Neural cell (in vitro differentiated cells): Measurements from ENCODE around the gene C2. TPM values are rescaled to one million over a fixed set of nuclear protein-coding genes. Genes with fewer than 3 reads are reported as not detected.

Experiments used
- H2AFZ ChIP-seq: fragments of 200-600, 300-800 bp; sonication (generic), shearing (Covaris generic); 2 replicates; pipeline ENCODE4 v1.6.0; 2014; ENCODE audit warnings: low read depth, mild to moderate bottlenecking, antibody characterized with exemption, low read length, moderate library complexity
- H3F3A ChIP-seq: fragments of 200-600 bp; shearing (Covaris generic); 2 replicates; pipeline ENCODE4 v1.6.1; 2016; ENCODE audit warnings: mild to moderate bottlenecking, moderate library complexity, mixed read lengths, antibody characterized with exemption, low read length; ENCODE audit not compliant: insufficient read depth, poor library complexity, severe bottlenecking
- H3K27ac ChIP-seq: fragments of 200-600, 300-800 bp; sonication (generic), shearing (Covaris generic); 2 replicates; pipeline ENCODE4 v1.5.1; 2014; ENCODE audit warnings: mild to moderate bottlenecking, low read length, moderate library complexity
- H3K27me3 ChIP-seq: fragments of 300-800, 200-600 bp; sonication (generic), shearing (Covaris generic); 2 replicates; pipeline ENCODE4 v1.6.0; 2014; ENCODE audit warnings: mild to moderate bottlenecking, low read depth, low read length, moderate library complexity; ENCODE audit not compliant: insufficient read depth
- H3K36me3 ChIP-seq: fragments of 300-800, 200-600 bp; sonication (generic), shearing (Covaris generic); 2 replicates; pipeline ENCODE4 v1.5.1; 2014; ENCODE audit warnings: mild to moderate bottlenecking, antibody characterized with exemption, low read length, moderate library complexity; ENCODE audit not compliant: insufficient read depth
- H3K4me2 ChIP-seq: fragments of 300-800, 200-600 bp; sonication (generic), shearing (Covaris generic); 2 replicates; pipeline ENCODE4 v1.6.0; 2014; ENCODE audit warnings: mild to moderate bottlenecking, low read length
- H3K4me3 ChIP-seq: fragments of 300-800, 200-600 bp; sonication (generic), shearing (Covaris generic); 2 replicates; pipeline ENCODE4 v1.5.1; 2014; ENCODE audit warnings: mild to moderate bottlenecking, low read length, moderate library complexity
- H3K79me2 ChIP-seq: fragments of 200-600 bp; shearing (Covaris generic); replicated peaks from 2 replicates; pipeline ENCODE4 v1.6.0; 2014; ENCODE audit warnings: mild to moderate bottlenecking, low read length, moderate library complexity; ENCODE audit not compliant: insufficient read depth
- H3K9ac ChIP-seq: fragments of 300-800, 200-600 bp; sonication (generic), shearing (Covaris generic); 2 replicates; pipeline ENCODE4 v1.6.1; 2016; ENCODE audit warnings: mild to moderate bottlenecking, low read length, mixed read lengths
- H3K9me2 ChIP-seq: fragments of 200-600 bp; shearing (Covaris generic); 2 replicates; pipeline ENCODE4 v1.6.1; 2016; ENCODE audit warnings: mild to moderate bottlenecking, low read length, mixed read lengths; ENCODE audit not compliant: insufficient read depth
- H3K9me3 ChIP-seq: fragments of 200-600, 300-800 bp; sonication (generic), shearing (Covaris generic); 2 replicates; pipeline ENCODE4 v1.6.1; 2016; ENCODE audit warnings: mild to moderate bottlenecking, mixed run types, low read length, moderate library complexity, mixed read lengths
- H4K20me1 ChIP-seq: fragments of 200-600 bp; shearing (Covaris generic); 2 replicates; pipeline ENCODE4 v1.6.1; 2016; ENCODE audit warnings: mild to moderate bottlenecking, mixed run types; ENCODE audit not compliant: insufficient read depth
- EP300 ChIP-seq: fragments of 450-650 bp; conservative IDR thresholded peaks from 2 replicates; pipeline ENCODE4 v1.6.1; 2014; ENCODE audit warnings: antibody characterized with exemption, mild to moderate bottlenecking, moderate library complexity; ENCODE audit not compliant: poor library complexity, severe bottlenecking
- EZH2 ChIP-seq: fragments of 200-600, 300-800 bp; shearing (Covaris generic), sonication (generic); IDR thresholded peaks from 2 replicates; pipeline ENCODE4 v1.6.1; 2014; ENCODE audit warnings: antibody characterized with exemption, low read length, borderline replicate concordance, mild to moderate bottlenecking; ENCODE audit not compliant: insufficient read depth, poor library complexity, severe bottlenecking
- MXI1 ChIP-seq: fragments of 450-650 bp; conservative IDR thresholded peaks from 2 replicates; pipeline ENCODE4 v1.6.1; 2014; ENCODE audit warnings: antibody characterized with exemption, mild to moderate bottlenecking; ENCODE audit not compliant: poor library complexity, severe bottlenecking
- POLR2AphosphoS5 ChIP-seq: IDR thresholded peaks from 2 replicates; pipeline ENCODE4 v1.6.1; 2012
- RAD21 ChIP-seq: fragments of 450-650 bp; conservative IDR thresholded peaks from 2 replicates; pipeline ENCODE4 v1.6.1; 2014; ENCODE audit warnings: antibody characterized with exemption, mild to moderate bottlenecking, moderate library complexity
- SMC3 ChIP-seq: fragments of 450-650 bp; conservative IDR thresholded peaks from 2 replicates; pipeline ENCODE4 v1.6.1; 2014; ENCODE audit warnings: antibody characterized with exemption, mild to moderate bottlenecking, moderate library complexity; ENCODE audit not compliant: poor library complexity
- TAF1 ChIP-seq: IDR thresholded peaks from 2 replicates; pipeline ENCODE4 v1.6.1; 2012; ENCODE audit warnings: low read depth
- polyA plus RNA-seq: library from polyadenylated mRNA; depleted of rRNA; stranded (reverse); fragments of >200 nt; gene quantifications from 2 replicates; pipeline ENCODE4 v1.2.3, GENCODE V29; 2014
- TF ChIP-seq, protein P1 (sequence below): IDR thresholded peaks from 2 replicates; pipeline ENCODE4 v1.6.1; 2012; ENCODE audit warnings: borderline replicate concordance
- TF ChIP-seq, protein P2 (sequence below): fragments of 450-650 bp; IDR thresholded peaks from 2 replicates; pipeline ENCODE4 v1.5.1; 2014; ENCODE audit warnings: antibody characterized with exemption, mild to moderate bottlenecking, moderate library complexity; ENCODE audit not compliant: poor library complexity, severe bottlenecking

Gene C2
- polyA plus RNA-seq, 1 donor from 2014 or later, result 1.2 TPM

DNA sequence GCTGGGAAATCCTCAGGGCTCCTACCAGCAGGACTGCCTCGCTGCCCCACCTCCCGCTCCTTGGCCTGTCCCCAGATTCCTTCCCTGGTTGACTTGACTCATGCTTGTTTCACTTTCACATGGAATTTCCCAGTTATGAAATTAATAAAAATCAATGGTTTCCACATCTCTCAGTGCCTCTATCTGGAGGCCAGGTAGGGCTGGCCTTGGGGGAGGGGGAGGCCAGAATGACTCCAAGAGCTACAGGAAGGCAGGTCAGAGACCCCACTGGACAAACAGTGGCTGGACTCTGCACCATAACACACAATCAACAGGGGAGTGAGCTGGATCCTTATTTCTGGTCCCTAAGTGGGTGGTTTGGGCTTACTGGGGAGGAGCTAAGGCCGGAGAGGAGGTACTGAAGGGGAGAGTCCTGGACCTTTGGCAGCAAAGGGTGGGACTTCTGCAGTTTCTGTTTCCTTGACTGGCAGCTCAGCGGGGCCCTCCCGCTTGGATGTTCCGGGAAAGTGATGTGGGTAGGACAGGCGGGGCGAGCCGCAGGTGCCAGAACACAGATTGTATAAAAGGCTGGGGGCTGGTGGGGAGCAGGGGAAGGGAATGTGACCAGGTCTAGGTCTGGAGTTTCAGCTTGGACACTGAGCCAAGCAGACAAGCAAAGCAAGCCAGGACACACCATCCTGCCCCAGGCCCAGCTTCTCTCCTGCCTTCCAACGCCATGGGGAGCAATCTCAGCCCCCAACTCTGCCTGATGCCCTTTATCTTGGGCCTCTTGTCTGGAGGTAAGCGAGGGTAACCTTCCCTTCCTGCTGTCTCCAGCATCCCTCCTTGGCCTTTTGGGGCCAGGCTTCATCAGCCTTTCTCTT is 18.2 kb downstream of the C2 start, which contains the start of gene CFB:
TSS of gene CFB (plus strand) at position 589 of the 863 bp plus-strand sequence. CDS start at position 716, 127 bp downstream.
- no peaks in the 10 kb centered on the region for H3K9me3 ChIP-seq
- no peaks in the 10 kb centered on the region for H3K27me3 ChIP-seq
- H3K9me2 ChIP-seq, result no peaks in the 10 kb centered on the region
- TF ChIP-seq RAD21 (no peak), EZH2 (no peak), TAF1 (no peak), MXI1 (no peak), SMC3 (no peak), POLR2AphosphoS5 (no peak)
- TF ChIP-seq, protein P1, sequence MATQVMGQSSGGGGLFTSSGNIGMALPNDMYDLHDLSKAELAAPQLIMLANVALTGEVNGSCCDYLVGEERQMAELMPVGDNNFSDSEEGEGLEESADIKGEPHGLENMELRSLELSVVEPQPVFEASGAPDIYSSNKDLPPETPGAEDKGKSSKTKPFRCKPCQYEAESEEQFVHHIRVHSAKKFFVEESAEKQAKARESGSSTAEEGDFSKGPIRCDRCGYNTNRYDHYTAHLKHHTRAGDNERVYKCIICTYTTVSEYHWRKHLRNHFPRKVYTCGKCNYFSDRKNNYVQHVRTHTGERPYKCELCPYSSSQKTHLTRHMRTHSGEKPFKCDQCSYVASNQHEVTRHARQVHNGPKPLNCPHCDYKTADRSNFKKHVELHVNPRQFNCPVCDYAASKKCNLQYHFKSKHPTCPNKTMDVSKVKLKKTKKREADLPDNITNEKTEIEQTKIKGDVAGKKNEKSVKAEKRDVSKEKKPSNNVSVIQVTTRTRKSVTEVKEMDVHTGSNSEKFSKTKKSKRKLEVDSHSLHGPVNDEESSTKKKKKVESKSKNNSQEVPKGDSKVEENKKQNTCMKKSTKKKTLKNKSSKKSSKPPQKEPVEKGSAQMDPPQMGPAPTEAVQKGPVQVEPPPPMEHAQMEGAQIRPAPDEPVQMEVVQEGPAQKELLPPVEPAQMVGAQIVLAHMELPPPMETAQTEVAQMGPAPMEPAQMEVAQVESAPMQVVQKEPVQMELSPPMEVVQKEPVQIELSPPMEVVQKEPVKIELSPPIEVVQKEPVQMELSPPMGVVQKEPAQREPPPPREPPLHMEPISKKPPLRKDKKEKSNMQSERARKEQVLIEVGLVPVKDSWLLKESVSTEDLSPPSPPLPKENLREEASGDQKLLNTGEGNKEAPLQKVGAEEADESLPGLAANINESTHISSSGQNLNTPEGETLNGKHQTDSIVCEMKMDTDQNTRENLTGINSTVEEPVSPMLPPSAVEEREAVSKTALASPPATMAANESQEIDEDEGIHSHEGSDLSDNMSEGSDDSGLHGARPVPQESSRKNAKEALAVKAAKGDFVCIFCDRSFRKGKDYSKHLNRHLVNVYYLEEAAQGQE, result no peak
- TF ChIP-seq, protein P2, sequence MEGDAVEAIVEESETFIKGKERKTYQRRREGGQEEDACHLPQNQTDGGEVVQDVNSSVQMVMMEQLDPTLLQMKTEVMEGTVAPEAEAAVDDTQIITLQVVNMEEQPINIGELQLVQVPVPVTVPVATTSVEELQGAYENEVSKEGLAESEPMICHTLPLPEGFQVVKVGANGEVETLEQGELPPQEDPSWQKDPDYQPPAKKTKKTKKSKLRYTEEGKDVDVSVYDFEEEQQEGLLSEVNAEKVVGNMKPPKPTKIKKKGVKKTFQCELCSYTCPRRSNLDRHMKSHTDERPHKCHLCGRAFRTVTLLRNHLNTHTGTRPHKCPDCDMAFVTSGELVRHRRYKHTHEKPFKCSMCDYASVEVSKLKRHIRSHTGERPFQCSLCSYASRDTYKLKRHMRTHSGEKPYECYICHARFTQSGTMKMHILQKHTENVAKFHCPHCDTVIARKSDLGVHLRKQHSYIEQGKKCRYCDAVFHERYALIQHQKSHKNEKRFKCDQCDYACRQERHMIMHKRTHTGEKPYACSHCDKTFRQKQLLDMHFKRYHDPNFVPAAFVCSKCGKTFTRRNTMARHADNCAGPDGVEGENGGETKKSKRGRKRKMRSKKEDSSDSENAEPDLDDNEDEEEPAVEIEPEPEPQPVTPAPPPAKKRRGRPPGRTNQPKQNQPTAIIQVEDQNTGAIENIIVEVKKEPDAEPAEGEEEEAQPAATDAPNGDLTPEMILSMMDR, result no peak
- no peak within 1 kb of the TSS for H2AFZ ChIP-seq
- H4K20me1 ChIP-seq, result no peaks in the 10 kb centered on the region
- H3K27ac ChIP-seq, result no peak within 1 kb of the TSS
- no peaks in the 10 kb centered on the region for H3K79me2 ChIP-seq
- H3K9ac ChIP-seq, result no peak within 1 kb of the TSS
- no peak within 1 kb of the TSS for H3K4me3 ChIP-seq
- H3K36me3 ChIP-seq, result no peaks in the 10 kb centered on the region
- no peak within 1 kb of the TSS for H3K4me2 ChIP-seq
- H3F3A ChIP-seq, result no peaks in the 10 kb centered on the region

DNA sequence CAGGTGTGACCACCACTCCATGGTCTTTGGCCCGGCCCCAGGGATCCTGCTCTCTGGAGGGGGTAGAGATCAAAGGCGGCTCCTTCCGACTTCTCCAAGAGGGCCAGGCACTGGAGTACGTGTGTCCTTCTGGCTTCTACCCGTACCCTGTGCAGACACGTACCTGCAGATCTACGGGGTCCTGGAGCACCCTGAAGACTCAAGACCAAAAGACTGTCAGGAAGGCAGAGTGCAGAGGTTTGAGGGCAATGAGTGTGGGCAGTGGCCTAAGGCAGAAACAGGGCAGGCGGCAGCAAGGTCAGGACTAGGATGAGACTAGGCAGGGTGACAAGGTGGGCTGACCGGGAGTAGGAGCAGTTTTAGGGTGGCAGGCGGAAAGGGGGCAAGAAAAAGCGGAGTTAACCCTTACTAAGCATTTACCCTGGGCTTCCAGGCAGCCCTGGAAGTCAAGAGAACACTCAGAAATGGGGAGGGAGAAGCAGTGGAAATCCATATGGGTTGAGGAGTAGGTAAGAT is 18.9 kb downstream of the C2 start:
- Histone ChIP-seq H4K20me1 (no peaks in the 10 kb centered on the region), H3K36me3 (no peaks in the 10 kb centered on the region), H3K9ac (no peak overlapping the region), H3K9me3 (no peaks in the 10 kb centered on the region), H3K4me3 (no peak overlapping the region), H3K79me2 (no peaks in the 10 kb centered on the region), H3K27me3 (no peaks in the 10 kb centered on the region), H3K9me2 (no peaks in the 10 kb centered on the region), H2AFZ (no peak overlapping the region), H3F3A (no peaks in the 10 kb centered on the region), H3K4me2 (no peak overlapping the region), H3K27ac (no peak overlapping the region)
- TF ChIP-seq MXI1 (no peak), RAD21 (no peak), POLR2AphosphoS5 (no peak), EZH2 (no peak), TAF1 (no peak), EP300 (no peak), SMC3 (no peak)
- TF ChIP-seq, protein P1, result no peak
- TF ChIP-seq, protein P2, result no peak
